CD4-positive, alpha-beta T cell treated with Interleukin-4 for 4 hours (primary cell): ENCODE results near the gene EN2.
"Not testable (repeated sequence)": the region's sequence is repeated elsewhere in the genome, so short reads cannot be mapped to it uniquely, and the experiment has no call there.

ENCODE experiments used
- DNase-seq: peaks from one replicate; pipeline ENCODE4 v3.0.0-alpha.2; 2020

EN2 gene

DNA sequence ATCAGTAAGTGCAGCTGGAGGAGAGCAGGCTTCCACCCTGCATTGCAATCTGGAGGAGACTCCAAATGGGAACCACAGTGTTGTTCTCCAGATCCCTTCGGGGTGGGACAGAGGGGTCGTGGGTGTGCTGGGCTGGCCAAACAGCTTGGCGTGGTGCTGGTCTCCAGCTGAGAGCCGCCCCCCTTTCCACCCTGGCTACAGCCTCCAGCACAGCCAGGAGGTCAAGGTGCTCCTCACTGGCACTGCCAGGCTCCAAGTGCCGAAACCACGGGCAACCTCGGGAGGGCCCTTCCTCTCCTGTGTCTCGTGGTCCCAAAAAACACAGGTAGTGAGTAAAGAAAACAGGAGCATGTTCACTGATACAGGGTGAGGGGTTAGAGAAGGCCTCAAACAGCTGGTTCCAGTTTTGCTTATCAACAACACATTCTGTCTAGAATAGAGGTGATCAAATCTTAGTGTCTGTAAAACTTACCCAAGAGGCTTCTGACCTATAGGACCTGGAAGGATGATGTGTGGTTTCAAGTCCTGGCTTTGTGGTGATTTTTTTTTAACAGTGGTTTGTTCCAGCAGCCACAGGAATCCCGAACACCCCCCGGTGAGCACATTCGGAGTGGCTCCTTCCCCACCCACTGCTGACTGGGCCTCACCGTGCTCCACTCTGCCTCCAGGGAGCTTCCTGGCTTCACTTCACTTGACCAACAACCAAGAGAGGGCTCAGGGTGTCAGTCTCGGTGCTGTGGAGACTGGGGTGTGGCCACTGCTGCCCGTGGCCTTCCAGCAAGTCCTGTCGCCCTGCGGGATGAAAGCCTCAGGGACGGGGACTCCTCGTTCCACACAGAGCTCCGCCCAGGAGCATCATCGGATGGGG lies 31.2 kb upstream of the EN2 start:
- no peak for DNase-seq

GRCh38 chr7:155427411-155428038 lies 30.4 kb upstream of the EN2 start:
- DNase-seq, result no peak

GRCh38 chr7:155428171-155428834 lies 29.6 kb upstream of the EN2 start:
- no peak for DNase-seq

GRCh38 chr7:155429651-155430050 lies 28.3 kb upstream of the EN2 start:
- DNase-seq, result no peak

GRCh38 chr7:155430606-155431005 lies 27.3 kb upstream of the EN2 start:
- no peak for DNase-seq

DNA sequence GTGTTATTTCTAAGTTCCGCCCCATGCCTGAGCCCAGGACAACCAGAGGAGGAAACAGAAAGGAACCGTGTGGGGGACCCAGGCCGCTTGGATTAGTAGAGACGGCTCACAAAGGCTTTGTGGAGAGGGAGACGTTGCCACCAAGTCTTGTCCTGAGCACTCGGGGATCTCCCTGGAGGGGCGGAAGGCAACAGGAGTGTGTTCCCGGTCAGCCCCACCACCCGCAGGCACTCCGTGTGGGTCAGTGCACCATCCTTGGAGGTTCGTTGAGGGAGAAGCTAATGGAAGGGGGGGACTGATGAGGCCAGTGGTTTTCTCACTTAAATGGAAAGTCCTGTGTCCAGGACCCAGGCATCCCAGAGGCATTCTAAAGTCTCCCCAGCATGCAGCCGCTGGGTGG lies 26.7 kb upstream of the EN2 start:
- DNase-seq, result no peak

DNA sequence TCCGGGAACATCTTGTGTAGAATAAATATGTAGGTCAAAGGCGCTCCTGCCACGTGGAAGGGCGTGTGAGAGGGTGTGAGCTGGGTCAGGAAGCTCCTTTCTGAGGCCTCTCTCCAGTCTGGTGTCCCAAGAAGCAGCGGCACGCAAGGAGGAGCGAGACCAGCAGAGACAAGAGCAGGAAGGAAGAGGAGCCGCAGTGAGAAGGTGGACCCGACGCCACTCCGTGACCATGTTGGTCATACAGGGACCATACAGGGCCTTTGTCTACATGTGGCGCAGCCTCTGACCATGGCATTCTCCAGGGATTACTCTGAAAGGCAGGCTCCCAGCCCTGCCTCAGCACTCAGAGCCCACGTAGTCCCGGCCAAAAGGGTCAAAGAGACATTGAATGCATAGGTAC lies 26.2 kb upstream of the EN2 start:
- DNase-seq, result no peak

DNA sequence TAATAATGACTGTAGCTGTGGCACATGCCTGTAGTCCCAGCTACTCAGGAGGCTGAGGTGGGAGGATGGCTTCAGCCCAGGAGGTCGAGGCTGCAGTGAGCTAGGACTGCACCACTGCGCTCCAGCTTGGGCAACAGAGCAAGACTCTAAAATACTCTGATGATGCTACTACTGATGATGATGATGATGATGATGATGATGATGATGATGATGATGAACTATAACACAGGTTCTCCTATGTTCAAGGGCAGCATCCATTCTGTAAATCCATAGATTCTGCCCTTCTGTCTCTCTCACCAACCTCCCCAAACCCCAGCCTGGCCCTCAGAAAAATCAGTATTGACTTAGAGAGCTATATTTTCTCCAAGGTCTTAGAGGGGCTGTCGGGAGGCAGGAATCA lies 22.8 kb upstream of the EN2 start:
- no peak for DNase-seq

DNA sequence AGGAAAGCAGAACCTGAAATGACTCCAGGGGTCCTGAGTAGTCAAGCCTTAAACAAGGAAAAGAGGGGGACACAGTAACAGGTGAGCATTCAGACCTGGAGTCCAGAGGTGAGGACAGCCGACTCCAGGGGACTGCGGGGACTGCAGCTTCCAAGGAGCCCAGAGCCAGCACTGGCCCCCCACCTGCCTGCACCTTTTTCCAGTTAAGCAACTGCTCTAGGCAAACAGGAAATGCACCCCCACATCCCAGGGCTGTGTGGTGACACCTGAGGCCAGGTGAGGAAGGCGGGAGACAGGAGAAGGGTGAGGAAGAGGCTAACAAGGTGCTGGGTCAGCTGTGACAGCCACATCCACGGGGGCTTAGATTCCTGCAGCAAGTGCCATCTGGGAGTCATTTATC lies 20.1 kb upstream of the EN2 start:
- DNase-seq, result no peak

GRCh38 chr7:155438777-155439176 lies 19.2 kb upstream of the EN2 start:
- no peak for DNase-seq

DNA sequence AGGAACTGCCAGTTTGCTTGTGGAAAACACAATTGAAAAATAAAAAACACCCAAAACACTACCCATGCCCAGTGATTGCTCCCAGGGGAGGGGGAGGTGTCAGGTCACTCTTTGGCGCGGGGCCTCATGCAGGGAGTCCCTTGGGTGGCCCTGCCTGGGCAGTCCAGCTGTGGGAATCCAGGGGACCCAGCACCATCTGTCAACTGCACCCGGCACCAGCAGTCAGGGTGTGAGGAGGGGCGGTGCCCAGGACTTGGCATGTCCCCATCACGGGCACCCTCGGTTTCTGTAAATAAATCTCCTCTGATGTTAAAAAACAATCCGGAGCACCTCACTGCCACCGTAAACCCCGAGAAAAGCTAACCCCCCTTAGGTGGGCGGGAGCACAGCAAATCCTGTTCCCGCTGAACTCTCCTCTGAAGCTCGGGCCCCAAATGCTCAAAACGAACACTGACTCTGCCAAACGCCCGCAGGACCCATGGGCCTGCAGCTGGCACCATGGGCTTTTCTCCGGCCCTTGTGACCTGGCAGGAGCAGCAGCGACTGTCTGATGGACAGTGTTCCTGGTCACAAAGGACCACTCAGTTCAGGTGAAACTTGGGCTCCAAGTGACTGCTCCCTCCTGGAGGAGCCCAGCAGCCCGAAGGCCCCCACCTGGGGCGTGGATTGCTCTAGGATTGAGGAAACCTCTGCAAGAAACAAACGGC lies 18.5 kb upstream of the EN2 start:
- DNase-seq, result no peak

- no peak for DNase-seq
Measured at GRCh38 chr7:155440018-155440410, 17.9 kb upstream of the EN2 start.

DNA sequence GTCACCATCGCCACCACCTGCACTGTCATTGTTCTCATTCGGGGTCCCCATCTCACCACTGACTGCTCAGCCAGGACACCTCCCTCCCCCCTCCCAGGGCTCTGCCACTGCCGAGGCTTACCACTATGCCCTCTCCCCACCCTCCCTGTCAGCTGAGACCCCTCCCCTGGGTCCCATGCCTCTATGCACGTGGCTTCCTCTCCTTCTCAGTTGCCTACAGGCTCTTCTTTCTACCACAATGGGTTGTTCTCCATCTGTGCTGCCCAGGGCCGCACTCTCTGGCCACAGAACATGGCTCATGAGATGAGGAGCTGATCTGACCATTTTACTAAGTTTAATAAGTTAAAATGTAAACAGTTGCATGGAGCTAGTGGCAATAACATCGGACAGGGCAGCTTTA lies 16.1 kb upstream of the EN2 start:
- no peak for DNase-seq

- no peak for DNase-seq
Measured at GRCh38 chr7:155444746-155445145, 13.2 kb upstream of the EN2 start.

GRCh38 chr7:155445606-155446005 lies 12.3 kb upstream of the EN2 start:
- not testable (repeated sequence) for DNase-seq

- no peak for DNase-seq
Measured at GRCh38 chr7:155447603-155448002, 10.3 kb upstream of the EN2 start.

DNA sequence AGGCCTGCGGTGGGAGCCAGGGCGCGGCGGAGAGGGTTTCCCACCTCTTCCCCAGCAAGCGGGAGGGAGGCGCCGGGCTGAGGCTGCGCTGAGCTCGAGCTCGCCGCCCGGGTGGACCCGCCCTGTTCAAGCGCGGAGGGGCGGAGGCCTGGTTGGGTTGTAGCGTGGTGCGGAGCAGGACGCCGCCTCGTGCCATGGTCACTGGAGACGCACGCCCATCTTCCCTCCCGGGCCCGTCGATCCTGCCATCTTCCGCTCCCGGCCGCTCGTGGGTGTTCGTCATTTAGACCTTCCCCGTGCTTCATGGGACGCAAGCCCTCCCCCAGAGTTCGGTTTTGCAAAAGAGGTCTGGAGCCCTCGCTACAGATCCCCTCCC lies 9.3 kb upstream of the EN2 start:
- DNase-seq, result no peak

GRCh38 chr7:155449008-155449868 lies 8.7 kb upstream of the EN2 start:
- DNase-seq, result no peak

DNA sequence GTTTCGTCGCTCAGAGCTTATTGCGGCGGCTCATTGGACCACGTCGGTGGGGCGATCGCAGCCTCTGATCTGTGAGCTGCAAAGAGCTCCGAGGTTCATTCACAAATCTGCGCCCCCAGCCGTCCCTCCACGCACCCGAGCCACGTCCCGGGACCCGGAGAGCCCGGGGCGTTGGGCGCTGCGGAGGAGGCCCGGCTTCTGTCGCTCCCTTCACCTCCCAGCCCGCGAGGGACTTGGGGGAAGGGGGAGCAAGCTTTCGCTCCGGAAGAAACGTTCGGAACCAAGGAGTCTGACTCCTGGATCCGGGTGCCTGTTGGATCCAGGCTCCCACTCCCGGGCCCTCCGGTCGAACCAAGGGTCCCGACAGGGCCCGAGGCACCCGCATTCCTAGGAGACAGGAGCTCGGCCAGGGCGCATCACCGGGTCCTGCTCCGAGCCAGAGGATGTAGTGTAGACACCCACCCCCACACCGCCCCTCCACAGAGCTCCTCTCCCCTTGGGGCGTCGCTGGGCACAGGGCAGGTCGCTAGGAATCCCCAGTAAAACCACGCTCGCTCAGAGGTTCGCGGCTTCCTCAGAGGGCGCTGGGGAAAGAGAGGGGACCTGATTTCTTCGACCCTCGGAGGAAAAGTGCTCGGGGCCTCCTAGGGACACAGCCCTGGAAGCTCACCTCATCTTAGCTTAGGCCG lies 7.9 kb upstream of the EN2 start:
- no peak for DNase-seq

DNA sequence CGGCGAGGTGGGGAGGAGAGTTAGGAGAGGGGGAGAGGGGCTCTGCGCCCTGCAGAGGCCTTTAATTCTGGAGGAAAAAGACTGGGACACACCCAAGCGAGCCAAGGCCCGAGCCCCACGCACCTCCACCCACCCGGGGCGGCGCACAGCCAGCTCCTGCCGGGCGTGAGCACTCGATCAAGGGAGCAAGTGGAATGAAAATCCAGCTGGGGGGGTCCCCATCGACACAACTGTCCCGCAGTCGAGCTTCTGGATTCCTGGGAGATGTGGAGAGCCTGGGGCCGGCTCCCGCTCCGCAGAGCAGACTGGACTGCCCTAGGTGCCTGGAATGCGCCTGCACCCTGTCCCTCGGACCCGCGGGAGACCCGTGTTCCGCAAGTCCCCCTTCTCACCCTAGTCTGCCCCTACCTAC lies 7.4 kb upstream of the EN2 start:
- no peak for DNase-seq

GRCh38 chr7:155450970-155451801 lies 6.7 kb upstream of the EN2 start:
- no peak for DNase-seq
